PFSK-1 (cell line): ENCODE results near the gene CLCC1.

Experiments used
- FOXP2 ChIP-seq: optimal IDR thresholded peaks from 2 replicates; pipeline ENCODE3; 2011; ENCODE audit warnings: borderline replicate concordance, control low read depth, inconsistent platforms; ENCODE audit not compliant: insufficient read depth; ENCODE audit errors: extremely low read length, extremely low read depth
- POLR2AphosphoS5 ChIP-seq: IDR thresholded peaks from 2 replicates; pipeline ENCODE4 v1.6.1; 2012; ENCODE audit warnings: low read depth, mild to moderate bottlenecking, control low read depth, low read length, moderate library complexity
- REST ChIP-seq, 2 experiments: IDR thresholded peaks; 2 replicates each; pipeline versions ENCODE4 v1.6.1 to v1.8.0; 2011 to 2012; ENCODE audit warnings: low read depth in 2 of 2, low read length in 2 of 2, control low read depth in 1 of 2, inconsistent platforms in 1 of 2, mild to moderate bottlenecking in 1 of 2, moderate library complexity in 1 of 2; ENCODE audit not compliant: insufficient read depth in 1 of 2
- SIN3A ChIP-seq: IDR thresholded peaks from 2 replicates; pipeline ENCODE4 v1.6.1; 2012; ENCODE audit warnings: mild to moderate bottlenecking, low read length, moderate library complexity, borderline replicate concordance; ENCODE audit not compliant: insufficient read depth
- TAF1 ChIP-seq: IDR thresholded peaks from 2 replicates; pipeline ENCODE4 v1.6.1; 2012; ENCODE audit warnings: low read length, control low read depth, borderline replicate concordance; ENCODE audit not compliant: insufficient read depth

CLCC1 gene

GRCh38 chr1:108962681-108963051 lies 618 bp downstream of the CLCC1 start:
- no peak for TF ChIP-seq SIN3A
- TF ChIP-seq TAF1: no peak
- TF ChIP-seq POLR2AphosphoS5: no peak

- no peak for TF ChIP-seq TAF1
- TF ChIP-seq FOXP2: no peak
- TF ChIP-seq REST (IDR thresholded peaks at IDR 0.05; ENCODE audit: insufficient read depth in 1 of 2, low read depth in 2 of 2, low read length in 2 of 2): no peak
- no peak for TF ChIP-seq SIN3A
- TF ChIP-seq POLR2AphosphoS5: no peak
Measured at GRCh38 chr1:108961752-108962486, 1.4 kb downstream of the CLCC1 start.

- TF ChIP-seq SIN3A: no peak
- TF ChIP-seq FOXP2: no peak
- TF ChIP-seq REST (IDR thresholded peaks at IDR 0.05; ENCODE audit: insufficient read depth in 1 of 2, low read depth in 2 of 2, low read length in 2 of 2): no peak
- TF ChIP-seq TAF1: no peak
- no peak for TF ChIP-seq POLR2AphosphoS5
Measured at GRCh38 chr1:108961198-108961597, 2.1 kb downstream of the CLCC1 start.

GRCh38 chr1:108960719-108961118 lies 2.6 kb downstream of the CLCC1 start:
- TF ChIP-seq POLR2AphosphoS5 (no peak), TAF1 (no peak), FOXP2 (no peak), SIN3A (no peak), REST (IDR thresholded peaks at IDR 0.05; ENCODE audit: insufficient read depth in 1 of 2, low read depth in 2 of 2, low read length in 2 of 2) (no peak)

- TF ChIP-seq POLR2AphosphoS5: no peak
- TF ChIP-seq REST (IDR thresholded peaks at IDR 0.05; ENCODE audit: insufficient read depth in 1 of 2, low read depth in 2 of 2, low read length in 2 of 2): no peak
- TF ChIP-seq TAF1: no peak
- no peak for TF ChIP-seq FOXP2
- no peak for TF ChIP-seq SIN3A
Measured at GRCh38 chr1:108957888-108958287, 5.4 kb downstream of the CLCC1 start.
